ENCODE measurements around the gene SIX1.

DNA sequence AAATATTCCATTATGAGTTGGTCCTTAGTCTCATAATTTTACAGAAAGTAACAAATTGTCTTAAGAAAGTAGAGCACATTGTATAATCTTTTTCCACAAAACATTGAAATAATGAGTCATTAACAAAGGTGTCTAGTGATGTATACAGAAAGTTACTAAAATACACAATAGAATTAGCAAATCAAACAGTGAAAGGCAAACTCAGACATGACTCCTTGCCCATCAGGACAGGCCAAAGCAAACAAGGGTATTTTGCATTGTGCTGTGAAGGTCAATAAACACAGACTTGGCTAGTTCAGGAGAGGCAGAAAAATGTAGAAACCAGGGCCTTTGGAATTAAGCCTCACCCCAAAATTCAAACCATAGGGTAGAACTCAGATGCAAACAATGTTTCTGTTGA, 37.6 kb upstream of the SIX1 start:
- TF ChIP-seq, protein P1, sequence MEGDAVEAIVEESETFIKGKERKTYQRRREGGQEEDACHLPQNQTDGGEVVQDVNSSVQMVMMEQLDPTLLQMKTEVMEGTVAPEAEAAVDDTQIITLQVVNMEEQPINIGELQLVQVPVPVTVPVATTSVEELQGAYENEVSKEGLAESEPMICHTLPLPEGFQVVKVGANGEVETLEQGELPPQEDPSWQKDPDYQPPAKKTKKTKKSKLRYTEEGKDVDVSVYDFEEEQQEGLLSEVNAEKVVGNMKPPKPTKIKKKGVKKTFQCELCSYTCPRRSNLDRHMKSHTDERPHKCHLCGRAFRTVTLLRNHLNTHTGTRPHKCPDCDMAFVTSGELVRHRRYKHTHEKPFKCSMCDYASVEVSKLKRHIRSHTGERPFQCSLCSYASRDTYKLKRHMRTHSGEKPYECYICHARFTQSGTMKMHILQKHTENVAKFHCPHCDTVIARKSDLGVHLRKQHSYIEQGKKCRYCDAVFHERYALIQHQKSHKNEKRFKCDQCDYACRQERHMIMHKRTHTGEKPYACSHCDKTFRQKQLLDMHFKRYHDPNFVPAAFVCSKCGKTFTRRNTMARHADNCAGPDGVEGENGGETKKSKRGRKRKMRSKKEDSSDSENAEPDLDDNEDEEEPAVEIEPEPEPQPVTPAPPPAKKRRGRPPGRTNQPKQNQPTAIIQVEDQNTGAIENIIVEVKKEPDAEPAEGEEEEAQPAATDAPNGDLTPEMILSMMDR (IDR thresholded peaks at IDR 0.05; ENCODE audit: low read depth, low read length, poor library complexity, severe bottlenecking), result no peak
- TF ChIP-seq EZH2phosphoT487 (IDR thresholded peaks at IDR 0.05; ENCODE audit: borderline replicate concordance, low read length), result no peak

All from DOHH2 (cell line).